ENCODE measurements around the gene MCEE.

The MCEE gene

GRCh38 chr2:71074893-71075395, 55.1 kb downstream of the MCEE start:
- FAIRE-seq = no peak

DNA sequence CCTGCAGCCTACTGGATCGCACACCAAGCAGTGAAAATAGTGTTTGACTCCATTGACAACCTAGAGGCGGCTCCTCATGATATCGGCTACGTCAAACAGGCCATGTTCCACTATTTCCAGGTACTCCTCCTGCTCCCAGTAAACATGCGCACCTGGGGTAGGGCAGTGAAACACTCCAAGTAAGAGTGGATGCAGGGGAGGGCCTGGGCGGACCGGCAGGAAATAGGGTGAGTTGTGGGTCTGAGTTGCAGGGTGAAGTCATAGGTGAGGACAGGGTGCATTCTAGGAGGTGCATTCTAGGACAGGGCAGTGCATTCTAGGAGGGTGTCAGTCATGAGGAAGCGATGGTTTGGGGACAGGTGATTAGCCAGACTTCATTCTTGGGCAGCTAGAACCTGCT, 56.6 kb downstream of the MCEE start:
- no peak for FAIRE-seq

GRCh38 chr2:71072492-71072891, 57.5 kb downstream of the MCEE start:
- FAIRE-seq = no peak

DNA sequence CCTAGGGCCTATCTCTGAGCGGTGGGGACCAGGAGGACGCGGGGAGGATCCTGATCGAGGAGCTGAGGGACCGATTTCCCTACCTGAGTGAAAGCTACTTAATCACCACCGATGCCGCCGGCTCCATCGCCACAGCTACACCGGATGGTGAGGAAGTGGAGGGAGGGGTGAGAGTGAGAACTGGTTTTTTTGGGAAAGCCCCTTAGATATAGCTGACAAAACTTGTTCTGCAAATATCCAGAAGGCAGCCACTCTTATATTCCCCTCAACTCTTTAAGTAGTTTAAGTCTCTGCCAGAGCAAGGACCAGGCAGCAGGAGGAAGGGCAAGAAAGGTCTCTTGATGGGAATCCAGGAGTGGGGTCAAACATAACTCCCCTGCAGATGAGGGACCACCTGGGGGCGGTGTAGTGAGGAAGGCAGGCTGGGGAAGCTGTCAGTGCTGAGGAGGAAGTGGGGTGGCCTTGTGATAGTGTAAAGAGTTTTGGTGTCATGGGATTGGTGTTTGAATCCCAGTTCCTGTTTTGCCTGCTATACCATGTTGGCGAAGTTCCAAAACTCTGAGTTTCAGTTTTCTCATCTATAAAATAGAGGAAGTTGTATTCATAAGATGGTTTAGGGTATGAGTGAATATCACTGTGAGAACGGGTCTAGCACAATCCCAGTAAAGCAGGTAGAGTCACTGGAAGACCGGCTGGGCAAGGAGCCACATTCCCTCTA, 58.2 kb downstream of the MCEE start:
- no peak for FAIRE-seq

GRCh38 chr2:71070294-71071093, 59.5 kb downstream of the MCEE start:
- FAIRE-seq = no peak

DNA sequence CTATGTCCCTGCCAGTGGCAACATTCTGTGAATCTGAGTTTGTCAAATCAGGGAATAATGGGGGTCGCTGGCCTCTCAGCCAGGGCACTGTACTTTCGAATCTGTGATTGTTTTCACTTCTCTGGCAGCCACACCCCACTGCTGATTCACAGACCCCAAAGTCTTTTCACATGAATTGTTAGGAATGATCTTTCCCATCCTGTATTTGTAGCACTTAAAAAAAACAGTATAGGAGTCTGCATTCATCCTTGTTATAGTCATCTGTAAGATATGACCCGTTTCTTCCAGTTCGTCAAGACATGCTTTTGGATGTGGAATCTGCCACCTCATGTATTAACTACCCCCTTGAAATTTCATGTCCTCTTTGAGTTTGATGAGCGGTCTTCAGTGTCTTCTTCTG, 60.7 kb downstream of the MCEE start:
- no peak for FAIRE-seq

DNA sequence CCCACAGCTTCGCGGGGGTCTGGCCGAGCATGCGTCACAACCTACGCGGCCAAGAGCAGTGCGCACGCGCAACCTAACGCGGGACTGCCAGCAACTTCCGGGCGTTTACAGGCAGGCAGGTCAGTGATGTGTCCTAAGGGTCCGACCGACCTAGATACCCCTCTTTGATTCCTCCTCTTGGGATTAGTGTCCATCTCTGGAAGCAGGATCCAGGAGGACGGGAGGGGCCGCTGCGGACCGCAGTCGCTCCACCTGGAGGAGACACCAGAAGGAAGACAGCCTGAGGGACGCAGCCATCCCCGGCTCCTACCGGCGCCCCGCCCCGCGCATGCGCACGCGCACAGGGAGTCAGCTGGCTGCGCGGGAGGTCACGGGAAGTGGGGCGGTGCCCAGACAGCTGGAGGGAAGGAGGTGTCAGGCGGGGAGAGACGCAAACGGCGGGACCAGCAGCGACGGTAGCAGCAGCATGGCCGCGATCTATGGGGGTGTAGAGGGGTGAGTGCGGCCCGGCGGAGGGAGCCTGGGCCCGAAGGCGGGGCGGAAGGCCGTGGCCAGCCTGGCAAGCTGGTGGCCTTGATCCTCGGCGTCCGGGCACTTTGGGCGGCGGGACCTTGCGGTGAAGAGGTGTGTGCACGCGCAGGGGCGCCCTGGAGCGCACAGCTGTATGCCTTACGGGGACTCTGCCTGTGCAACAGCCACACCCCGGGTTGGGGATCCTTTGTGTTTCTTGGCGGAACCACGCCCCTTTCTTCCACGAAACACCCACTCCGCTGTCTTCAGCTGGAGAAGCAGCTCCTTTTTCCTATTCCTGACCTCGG, 61.6 kb downstream of the MCEE start, which contains the start of gene NAGK:
NAGK (plus strand) TSS at position 431 of the 818 bp plus-strand sequence; CDS start at position 467, 36 bp downstream.
- no peak for FAIRE-seq

DNA sequence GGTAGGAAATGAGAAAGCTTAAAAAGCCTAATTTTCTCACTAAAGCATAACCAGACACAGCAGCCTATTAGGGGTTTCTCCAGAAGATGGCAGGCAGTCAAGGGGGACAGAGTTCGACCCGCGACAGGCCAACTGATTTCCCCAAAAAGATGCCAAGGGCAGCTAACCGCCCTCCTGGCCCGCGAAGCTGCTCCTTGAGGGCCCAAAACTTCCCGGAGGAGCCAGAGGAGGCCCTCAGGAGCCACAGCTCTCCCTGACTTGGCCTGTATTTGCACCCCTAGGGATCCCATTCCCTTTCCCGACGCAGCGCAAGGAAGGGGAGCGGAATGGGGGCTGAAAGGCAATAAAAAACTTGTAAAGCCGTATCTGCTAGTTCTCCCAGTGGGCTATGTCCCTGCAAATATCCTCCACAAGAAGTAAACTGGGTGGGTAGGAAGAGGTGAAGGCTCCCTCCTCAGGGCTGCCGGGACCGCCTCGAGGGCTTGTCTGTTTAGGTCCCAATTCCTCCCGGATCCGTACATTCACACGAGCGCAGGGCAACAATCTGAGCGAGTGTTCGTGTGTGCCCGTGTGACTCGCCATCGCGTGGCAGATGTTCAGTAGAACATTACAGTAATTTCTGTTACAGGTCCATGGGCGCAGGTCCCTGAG, 62.3 kb downstream of the MCEE start:
- no peak for FAIRE-seq

- FAIRE-seq = no peak
Observed at GRCh38 chr2:71066856-71067255, 63.2 kb downstream of the MCEE start.

GRCh38 chr2:71064754-71065621, 65.0 kb downstream of the MCEE start:
- FAIRE-seq = no peak

DNA sequence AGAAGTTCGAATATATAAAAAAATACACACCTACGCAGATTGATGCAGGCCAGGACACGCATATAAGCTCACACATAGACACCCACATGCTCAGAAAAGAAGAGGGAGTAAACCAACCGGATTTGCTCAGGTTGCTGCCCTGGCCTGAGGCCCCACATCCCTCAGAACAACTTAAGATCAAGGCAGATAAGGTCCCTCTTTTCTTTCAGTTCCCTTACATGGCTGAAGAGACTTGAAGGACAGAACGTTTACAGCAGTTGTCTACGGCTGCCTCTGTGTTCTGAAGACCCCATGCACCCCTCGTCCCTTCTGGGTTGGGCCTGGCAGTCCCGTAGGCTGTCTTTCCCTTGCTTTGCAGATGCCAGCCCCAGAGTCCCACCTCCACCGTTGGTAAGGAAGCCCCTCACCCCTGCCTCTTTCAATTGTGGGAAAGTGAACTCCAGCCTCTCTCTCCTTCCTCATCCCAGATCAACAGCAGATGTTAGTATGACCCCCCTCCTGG, 65.9 kb downstream of the MCEE start:
- no peak for FAIRE-seq

GRCh38 chr2:71063216-71063615, 66.8 kb downstream of the MCEE start:
- FAIRE-seq = no peak

DNA sequence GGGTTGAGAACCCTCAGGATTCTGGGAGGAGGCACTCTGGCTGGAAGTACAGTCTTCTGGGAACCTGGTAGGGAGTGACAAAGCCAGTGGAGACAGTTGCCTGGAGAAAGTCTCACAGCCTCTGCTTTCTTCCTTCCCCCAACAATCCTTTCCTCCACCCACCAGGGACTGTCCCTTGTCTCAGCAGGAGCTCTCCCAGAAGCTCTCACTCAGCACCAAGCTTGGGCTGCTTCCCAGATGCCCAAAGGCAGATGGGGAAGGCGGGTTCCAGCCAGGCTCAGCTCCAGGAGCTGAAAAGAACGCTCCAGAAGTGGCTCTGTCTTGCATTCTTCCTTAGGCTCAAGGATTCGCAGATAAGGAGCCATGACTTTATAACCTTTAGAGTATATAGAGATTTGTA, 69.2 kb downstream of the MCEE start:
- FAIRE-seq = no peak

DNA sequence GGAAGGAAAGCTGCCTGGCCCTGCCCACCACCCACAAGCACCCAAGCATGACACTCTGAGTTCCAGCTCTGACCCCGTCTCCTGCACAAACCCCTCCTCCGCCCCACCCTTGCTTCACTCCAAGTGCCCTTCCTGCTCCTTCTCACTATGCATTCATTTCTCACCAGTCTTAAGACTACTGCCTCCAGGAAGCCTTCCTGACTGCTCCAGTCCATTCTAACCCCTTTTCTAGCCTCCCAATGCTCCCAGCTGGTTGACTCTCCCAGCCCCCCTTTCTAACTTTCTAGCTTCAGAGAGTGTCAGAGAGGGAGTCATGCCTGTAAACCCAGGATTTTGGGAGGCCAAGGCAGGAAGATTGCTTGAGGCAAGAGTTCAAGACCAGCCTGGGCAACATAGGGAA, 69.8 kb downstream of the MCEE start:
- no peak for FAIRE-seq

All from A204.1 (cell line).